Posterior vena cava (tissue), 2 donors: ENCODE results near the gene GABRA4. TPM values are rescaled to one million over a fixed set of nuclear protein-coding genes. Genes with fewer than 3 reads are reported as not detected.

Source experiments
- DNase-seq: peaks from one replicate; pipeline ENCODE4 v3.0.0-alpha.2; 2020; ENCODE audit warnings: low spot score
- intact Hi-C, 2 donors: fragments of 100-400 bp; cut with DNase I; formaldehyde crosslinking; loops; one replicate each; pipeline versions ENCODE4 v1.14.1 to v1.14.2; 2022 to 2023
- total RNA-seq, 2 donors: library from RNA; stranded (reverse); fragmentation: NEBNext Ultra II Directional; extraction: Animal tissue kit (Norgen Biotek cat#: 25700); gene quantifications; one replicate each; pipeline ENCODE4 v1.2.1, GENCODE V29; 2021
- donor health status: DM: yes; HTN: yes; CAD: no.
- donor health status: DM: yes; HTN: yes; CAD: no.

The GABRA4 gene
- total RNA-seq, 2 donors from 2014 or later: not detected

DNA sequence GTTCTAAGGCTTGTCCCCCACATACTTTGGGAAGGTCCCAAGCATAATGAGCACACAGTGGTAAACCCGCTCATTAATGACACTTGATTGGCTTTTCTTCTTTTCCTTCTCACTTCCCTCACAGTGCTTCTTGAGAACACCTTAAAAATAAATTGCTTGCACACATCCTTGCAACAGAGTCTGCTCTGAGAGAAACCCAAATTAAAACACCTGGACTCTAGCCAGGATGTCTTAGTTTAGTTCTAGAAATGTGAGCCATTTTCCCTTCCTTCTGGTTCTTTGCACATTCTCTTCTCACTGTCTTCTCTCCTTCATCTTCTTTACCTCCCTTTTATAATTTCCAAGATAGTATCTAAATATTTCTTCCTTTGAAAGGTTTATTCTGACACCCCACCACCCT lies 49.0 kb downstream of the GABRA4 start:
- DNase-seq: no peak
- intact Hi-C loops: no loop called here

DNA sequence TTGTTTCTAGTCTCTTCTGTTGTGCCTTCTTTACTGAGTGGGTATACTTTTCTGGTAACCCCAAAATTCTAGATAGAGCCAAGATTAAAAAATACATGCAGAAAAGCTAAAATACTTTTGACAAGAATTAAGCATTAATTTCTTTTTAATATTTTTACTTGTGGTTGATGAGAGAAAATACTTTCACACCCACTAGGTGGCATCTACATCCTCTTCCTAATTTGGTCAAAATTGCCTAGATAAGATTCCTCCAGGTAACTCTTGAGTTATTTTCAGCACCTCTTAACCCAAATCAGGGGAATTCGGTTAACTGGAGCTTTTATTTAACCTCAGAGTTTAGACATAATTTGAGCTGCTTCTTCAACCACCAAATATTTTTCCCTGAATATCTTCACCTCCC lies 55.9 kb downstream of the GABRA4 start:
- no peak for DNase-seq
- intact Hi-C loops: no loop called here

DNA sequence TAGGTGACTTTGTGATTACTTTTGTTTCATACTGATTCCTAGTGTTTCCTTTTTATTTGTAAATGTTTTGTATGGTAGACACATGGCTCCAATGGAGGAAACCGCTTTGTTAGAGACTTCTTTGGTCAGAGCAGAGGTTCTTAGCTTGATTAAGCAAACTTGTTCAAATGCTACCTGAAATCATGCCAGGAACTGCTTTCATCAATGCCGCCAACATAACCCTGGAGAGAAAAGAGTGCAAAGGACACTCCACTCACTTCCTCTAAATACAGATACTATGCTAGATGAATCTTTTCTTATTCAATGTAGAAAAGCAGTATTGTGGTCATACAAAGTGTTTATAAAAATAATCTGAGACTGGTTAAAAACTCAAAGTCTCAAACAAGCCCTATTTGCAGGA lies 58.7 kb downstream of the GABRA4 start:
- DNase-seq: no peak
- intact Hi-C loops: no loop called here

DNA sequence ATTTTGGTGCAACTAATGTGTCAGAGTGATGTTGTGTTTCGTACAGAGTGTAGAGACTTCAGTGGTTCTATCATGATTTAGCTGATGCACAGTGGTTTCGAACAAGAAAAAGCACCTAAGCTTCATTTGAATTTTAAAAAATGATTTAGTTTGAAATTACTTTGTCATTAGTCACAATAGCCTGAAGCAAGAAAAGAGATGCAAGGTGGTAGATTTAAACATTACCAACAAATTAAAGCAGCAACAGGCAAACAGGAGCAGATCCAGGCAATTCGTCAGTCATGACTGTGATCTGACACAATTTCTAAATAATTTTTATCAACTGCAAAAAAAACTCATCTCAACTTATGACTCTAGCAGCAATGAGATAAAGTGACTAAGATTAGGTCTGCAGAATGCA lies 59.7 kb downstream of the GABRA4 start:
- intact Hi-C loops: no loop called here

DNA sequence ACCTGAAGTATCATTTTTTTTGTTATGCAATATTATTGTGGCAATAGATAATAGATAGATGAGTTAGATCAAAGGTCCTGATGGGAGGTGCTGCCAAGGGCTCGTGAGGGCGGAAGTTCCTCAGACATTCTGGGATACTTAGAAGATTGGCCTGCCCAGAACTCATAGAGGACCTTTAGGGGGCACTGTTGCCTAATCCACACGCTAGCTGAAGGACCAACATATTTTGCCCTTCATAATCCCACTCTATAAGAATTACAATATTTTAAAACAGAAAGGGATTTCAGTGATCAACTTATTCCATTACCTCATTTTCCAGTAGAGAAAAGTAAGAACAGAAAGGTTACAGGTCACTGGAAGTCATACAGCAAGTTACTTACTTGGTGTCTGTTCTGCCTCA lies 61.4 kb downstream of the GABRA4 start:
- intact Hi-C loops: no loop called here
- no peak for DNase-seq

More for the DNA sequence above, 59.7 kb downstream of the GABRA4 start:
- no peak for DNase-seq

DNA sequence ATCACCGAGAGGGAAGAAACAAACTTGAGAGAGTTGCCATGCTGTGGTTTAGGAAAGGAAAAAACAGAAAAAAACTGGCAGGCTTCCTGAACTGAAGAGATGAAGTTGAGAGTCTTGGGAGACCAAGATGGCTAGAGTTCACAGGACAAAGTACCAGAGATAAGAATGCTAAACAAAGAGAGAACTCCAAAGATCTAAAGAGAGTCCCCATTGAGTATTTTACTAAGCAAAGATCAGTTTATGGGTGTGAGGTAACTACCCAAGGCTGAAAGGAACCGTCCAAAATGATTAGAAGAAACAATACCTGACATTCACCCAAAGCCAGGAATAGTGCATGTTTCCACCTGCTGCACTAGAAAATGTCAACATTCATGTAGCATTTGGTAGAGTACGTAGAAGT lies 62.5 kb downstream of the GABRA4 start:
- intact Hi-C loops: no loop called here
- no peak for DNase-seq

DNA sequence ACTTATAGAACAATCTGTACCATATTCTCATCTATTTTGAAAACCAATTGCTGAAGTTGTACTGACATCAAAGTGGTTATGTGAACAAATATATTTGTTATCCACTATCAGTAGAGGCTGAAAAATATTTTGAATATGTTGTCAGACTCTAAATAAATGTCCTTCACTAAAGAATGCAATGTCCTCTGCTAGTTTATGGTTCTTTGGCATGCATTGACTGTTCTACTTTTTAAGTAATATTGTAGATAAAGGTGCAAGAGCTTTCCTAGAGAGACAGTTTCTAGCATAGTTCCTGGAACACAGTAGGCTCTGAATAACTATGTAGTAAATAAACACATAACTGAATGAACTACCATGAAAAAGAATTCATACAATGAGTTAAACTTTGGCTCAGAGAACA lies 66.2 kb downstream of the GABRA4 start:
- intact Hi-C loops: no loop called here
- DNase-seq: no peak

DNA sequence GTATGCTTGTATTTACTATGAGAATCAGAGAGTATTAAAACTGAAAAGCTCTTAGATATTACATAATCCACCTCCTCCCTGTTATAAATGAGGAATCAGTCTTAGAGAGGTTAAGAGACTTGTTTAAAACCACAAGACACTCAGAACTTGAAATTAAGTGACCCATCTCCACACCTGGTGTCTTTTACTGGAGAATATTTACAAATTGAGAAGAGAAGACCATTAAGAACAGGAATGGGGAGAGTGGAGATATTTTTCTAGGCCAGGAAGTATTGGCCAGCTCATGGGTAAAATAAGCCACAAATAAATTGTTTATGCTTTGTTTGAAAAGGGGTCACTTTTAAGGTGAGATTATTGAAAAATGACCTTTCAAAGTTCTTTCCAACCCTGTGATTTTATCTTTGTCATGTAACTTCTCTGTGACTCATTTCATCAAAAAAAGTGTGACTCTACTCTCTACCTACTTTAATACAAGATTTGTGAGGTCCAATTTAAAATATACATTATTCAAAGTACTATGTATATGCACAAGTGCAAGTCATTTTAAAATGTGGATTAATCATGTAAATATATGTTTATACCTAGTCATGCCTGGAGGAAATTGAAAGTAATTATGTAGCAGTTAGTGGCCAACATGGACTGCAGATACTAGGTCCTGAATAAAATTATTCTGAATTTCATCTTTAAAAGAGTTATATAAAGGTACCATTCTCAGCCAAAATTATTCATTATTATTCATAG lies 68.4 kb downstream of the GABRA4 start:
- intact Hi-C loops: no loop called here
- DNase-seq: no peak

DNA sequence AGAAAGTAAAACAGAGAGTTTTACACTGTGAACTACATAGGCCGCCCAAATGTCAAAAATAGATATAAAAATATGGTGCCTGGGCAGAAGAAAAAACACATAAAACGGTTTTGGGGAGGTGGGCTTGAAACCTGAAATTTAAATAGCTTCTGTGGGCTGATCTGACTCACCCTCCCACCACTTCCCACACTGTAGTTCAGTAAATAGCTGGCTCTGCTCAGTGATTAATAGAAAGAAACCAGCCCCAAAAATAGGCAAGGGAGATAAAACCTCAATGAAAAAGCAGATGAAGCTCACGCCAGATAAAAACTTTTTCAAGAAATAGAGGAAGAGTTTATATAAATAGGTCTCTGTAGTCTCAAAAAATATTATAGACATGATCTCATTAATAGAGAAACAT lies 71.2 kb downstream of the GABRA4 start:
- intact Hi-C loops: no loop called here

DNA sequence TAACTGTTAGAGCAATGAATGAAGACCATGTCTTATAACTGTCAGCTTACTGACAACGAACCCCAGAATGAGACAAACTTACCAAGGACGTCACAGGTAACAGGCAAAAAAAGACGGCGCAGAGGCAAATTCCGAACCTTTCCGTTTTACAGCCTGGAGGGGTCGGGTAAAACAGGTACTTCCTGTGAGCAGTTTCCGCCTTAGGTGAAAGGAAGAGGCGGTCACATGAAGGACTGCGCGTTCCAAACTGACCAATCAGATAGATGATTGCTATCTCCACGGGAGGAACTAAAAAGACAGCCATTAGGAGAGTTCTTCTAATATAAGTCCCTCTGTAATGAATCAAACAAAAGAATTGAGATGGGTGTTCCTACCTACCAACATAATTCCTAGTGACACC lies 84.3 kb downstream of the GABRA4 start, which contains the start of gene COX7B2:
Gene COX7B2 (minus strand): TSS at position 168 of the 400 bp plus-strand sequence. CDS start 174,053 bp downstream, outside the sequence.
- intact Hi-C loops: no loop called here

More for the DNA sequence above, 71.2 kb downstream of the GABRA4 start:
- DNase-seq: no peak

DNA sequence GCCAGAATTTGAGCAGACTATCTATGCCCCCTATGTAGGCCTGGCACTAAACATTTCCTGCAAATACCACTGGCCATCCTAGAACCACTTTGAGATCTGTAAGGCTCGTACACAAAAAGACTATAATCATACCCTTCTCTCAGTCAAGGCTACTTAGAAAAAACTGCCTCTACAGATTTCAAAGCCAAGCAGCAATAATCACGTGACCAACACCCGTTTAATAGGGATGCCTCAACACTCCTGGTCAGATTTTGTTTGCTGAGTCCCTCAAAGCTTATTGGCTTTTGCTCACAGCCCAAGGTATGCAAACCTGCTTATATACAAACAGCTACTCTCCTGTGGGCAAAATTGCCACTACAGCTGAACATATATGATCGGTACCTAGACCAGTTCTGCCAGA lies 85.2 kb downstream of the GABRA4 start:
- no peak for DNase-seq
- intact Hi-C loops: no loop called here

More for the DNA sequence above, 84.3 kb downstream of the GABRA4 start, which contains the start of gene COX7B2:
- no peak for DNase-seq

DNA sequence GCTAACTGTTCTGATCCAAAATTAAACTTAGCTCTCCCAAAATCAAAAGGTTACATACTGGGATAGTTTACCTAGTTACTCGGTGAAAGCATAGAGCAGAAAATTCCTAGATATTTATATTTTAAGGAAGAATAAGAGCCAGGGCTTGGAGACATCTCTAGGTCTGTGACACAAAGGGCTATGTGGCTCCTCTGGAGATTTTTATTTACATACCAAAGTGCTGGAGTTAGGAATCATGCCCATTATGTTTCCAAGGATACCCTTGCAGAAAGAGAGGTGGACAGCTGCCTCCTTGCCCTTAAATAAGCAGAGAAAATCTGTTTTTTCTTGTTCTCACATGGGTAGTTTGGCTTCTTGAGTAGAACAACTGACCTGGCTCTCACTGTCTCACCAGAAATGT lies 93.3 kb downstream of the GABRA4 start:
- DNase-seq: no peak
- intact Hi-C loops: no loop called here

DNA sequence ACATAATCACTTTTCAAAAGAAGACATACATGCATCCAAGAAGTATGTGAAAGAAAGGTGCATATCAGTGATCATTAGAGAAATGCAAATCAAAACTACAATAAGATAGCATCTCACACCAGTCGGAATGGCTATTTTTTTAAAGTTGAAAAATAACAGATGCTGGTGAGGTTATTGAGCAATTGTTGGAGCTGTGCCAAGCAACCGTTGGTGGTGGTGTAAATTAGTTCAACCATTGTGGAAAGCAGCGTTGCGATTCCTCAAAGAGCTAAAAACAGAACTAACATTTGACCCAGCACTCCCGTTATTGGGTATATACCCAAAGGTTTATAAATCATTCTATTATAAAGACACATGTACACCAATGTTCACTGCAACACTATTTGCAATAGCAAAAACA lies 98.6 kb downstream of the GABRA4 start:
- DNase-seq: no peak
- intact Hi-C loops: no loop called here

DNA sequence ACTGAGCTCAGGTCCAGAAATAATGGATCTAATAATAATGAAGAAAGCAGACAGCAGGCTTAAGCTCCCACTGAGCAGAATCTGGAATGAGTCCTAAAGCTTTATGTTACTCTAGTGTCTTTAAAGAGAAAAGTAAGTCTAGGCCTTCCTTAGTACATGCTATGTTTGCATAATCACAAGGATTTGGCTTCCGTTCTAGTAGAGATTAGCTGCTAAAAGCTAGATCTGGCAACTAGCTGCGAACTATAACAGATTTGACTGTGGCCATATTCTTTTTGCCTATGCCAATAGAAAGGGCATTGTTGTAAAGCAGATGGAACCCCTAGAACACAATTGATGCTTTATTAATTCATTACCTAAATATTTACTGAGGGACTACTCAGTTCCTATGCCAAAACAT lies 103.3 kb downstream of the GABRA4 start:
- intact Hi-C loops: no loop called here
- no peak for DNase-seq

DNA sequence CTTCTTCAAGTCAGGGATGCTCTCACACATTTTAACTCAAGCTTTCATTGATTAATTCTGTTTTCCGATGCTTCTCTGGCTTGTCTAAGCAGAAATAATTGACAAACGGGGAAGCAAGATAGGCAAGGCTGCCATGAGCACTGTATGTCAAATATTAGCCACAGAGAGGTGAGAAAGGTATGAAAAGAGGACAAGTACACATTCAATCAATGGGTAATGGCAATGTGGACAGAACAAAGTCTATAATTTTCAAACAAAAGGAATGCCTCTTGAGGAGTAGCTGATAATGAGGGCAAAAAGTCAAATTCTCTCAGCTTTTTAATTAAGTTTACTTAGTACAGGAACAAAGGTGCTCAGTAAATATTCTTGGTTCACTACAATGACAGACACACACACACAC lies 104.0 kb downstream of the GABRA4 start:
- no peak for DNase-seq
- intact Hi-C loops: no loop called here

DNA sequence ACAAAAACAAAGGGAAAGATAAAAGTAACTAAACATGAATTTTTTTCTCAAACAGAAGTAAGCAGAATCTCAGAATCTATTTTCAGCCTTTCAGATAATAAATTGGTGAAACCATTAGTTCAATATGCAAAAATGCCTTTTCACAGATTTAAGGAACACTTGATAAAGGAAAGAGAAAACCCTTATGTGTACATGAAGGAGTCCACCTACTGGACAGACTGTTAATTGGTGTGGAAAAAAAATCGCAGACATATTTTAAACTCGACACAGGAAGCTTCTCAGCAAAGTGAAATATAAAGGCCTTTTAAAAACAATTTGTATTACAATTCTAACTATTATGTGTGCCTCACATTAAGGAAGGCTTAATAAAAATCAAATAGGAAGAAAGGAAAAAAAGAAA lies 106.7 kb downstream of the GABRA4 start:
- intact Hi-C loops: no loop called here
- no peak for DNase-seq

DNA sequence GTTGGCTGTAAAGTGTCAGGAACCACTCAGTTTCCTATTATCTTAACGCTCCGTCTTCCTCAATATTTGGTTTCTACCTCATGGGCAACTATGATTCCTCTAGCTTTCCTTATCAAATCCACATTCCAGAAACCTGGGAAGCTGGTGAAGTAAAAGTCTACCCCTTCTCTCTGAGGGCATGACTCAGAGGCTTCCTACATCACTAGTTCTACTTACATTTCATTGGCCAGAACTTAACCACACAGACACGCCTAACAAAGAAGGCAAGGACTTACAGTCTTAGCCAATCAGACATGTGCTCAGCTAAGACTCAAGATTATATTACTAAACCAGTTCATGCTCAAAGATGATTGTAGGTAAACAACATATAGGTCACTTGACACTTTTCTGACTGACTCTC lies 114.7 kb downstream of the GABRA4 start:
- DNase-seq: no peak
- intact Hi-C loops: no loop called here

DNA sequence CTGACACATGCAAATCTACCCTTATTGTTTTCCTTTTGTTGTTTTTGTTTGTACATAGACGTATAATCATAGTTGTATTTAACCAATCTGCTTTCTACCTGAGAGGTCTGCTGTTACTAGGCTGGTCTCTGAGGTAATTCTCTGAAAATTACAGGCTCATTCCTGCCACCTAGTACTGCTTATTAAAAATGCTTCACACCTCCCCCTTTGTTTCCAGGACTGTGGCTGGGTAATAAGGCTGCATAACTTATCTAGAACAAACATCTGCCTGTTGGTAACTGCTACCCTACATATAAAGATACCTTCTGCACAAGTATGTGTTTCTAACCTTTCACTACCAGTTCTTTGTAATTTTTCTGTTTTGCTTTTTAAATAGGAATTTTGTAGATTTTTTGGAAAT lies 118.6 kb downstream of the GABRA4 start:
- intact Hi-C loops: no loop called here
- no peak for DNase-seq

DNA sequence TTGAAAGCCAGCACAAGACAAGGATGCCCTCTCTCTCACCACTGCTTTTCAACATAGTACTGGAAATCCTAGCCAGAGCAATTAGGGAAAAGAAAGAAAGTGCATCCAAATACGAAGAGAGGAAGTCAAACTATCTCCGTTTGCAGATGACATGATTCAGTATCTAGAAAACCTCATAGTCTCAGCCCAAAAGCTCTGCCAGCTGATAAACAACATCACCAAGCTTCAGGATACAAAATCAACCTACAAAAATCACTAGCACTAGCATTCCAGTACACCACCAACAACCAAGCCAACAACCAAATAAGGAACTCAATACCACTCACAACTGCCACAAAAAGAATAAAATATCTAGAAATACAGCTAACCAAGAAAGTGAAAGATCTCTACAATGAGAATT lies 123.0 kb downstream of the GABRA4 start:
- no peak for DNase-seq
- intact Hi-C loops: no loop called here
